Panc1 (cell line): ENCODE data around the gene KMT2A.

Experiments
- POLR2AphosphoS5 ChIP-seq: IDR thresholded peaks from 2 replicates; pipeline ENCODE4 v1.6.1; 2012; ENCODE audit warnings: mild to moderate bottlenecking, low read depth, low read length, moderate library complexity
- TF ChIP-seq, protein P1 (sequence below): fragments of 450-650 bp; IDR thresholded peaks from 2 replicates; pipeline ENCODE4 v1.5.1; 2017; ENCODE audit warnings: mild to moderate bottlenecking
- TF ChIP-seq, protein P2 (sequence below), 2 experiments: IDR thresholded peaks; 2 replicates each; pipeline ENCODE4 v1.6.1; 2011 to 2012; ENCODE audit warnings: low read depth in 2 of 2, control low read depth in 1 of 2, low read length in 1 of 2, mild to moderate bottlenecking in 1 of 2, moderate library complexity in 1 of 2; ENCODE audit not compliant: insufficient read depth in 1 of 2

DNA sequence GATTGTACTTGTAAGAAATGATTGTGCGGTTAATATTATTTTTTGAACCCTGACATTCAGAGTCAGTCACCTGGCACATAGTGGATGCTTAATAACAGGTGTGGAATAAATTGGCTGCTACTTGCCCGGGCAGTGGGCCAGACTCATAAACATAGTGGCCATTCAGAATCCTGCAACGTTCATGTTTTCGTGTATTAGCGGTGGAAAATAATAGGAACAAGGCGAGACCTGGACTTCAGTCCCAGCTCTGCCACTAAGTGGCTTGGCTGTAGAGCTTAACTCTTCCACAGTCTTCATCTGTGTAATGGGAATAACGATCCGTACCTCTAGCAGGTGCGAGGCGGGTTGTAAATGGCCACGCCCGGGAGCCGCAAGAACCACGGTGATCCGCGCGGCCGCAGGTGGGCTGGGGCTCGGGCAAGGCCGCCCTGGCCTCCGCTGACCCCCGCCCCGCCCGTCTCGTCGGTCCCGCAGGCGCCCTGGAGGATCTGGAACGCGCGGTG lies 93.9 kb downstream of the KMT2A start:
- TF ChIP-seq POLR2AphosphoS5 = no peak
- TF ChIP-seq, protein P1, sequence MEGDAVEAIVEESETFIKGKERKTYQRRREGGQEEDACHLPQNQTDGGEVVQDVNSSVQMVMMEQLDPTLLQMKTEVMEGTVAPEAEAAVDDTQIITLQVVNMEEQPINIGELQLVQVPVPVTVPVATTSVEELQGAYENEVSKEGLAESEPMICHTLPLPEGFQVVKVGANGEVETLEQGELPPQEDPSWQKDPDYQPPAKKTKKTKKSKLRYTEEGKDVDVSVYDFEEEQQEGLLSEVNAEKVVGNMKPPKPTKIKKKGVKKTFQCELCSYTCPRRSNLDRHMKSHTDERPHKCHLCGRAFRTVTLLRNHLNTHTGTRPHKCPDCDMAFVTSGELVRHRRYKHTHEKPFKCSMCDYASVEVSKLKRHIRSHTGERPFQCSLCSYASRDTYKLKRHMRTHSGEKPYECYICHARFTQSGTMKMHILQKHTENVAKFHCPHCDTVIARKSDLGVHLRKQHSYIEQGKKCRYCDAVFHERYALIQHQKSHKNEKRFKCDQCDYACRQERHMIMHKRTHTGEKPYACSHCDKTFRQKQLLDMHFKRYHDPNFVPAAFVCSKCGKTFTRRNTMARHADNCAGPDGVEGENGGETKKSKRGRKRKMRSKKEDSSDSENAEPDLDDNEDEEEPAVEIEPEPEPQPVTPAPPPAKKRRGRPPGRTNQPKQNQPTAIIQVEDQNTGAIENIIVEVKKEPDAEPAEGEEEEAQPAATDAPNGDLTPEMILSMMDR = no peak
- TF ChIP-seq, protein P2, sequence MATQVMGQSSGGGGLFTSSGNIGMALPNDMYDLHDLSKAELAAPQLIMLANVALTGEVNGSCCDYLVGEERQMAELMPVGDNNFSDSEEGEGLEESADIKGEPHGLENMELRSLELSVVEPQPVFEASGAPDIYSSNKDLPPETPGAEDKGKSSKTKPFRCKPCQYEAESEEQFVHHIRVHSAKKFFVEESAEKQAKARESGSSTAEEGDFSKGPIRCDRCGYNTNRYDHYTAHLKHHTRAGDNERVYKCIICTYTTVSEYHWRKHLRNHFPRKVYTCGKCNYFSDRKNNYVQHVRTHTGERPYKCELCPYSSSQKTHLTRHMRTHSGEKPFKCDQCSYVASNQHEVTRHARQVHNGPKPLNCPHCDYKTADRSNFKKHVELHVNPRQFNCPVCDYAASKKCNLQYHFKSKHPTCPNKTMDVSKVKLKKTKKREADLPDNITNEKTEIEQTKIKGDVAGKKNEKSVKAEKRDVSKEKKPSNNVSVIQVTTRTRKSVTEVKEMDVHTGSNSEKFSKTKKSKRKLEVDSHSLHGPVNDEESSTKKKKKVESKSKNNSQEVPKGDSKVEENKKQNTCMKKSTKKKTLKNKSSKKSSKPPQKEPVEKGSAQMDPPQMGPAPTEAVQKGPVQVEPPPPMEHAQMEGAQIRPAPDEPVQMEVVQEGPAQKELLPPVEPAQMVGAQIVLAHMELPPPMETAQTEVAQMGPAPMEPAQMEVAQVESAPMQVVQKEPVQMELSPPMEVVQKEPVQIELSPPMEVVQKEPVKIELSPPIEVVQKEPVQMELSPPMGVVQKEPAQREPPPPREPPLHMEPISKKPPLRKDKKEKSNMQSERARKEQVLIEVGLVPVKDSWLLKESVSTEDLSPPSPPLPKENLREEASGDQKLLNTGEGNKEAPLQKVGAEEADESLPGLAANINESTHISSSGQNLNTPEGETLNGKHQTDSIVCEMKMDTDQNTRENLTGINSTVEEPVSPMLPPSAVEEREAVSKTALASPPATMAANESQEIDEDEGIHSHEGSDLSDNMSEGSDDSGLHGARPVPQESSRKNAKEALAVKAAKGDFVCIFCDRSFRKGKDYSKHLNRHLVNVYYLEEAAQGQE (IDR thresholded peaks at IDR 0.05; ENCODE audit: insufficient read depth in 1 of 2, low read depth in 2 of 2, low read length in 1 of 2) = no peak
